ENCODE data around the gene DUSP2. TPM values are rescaled to one million over a fixed set of nuclear protein-coding genes. Genes with fewer than 3 reads are reported as not detected.

Gene DUSP2
- total RNA-seq, 4 donors from 2014 or later, result 2.7 to 28.1 (median 5.6) TPM

- no peak for DNase-seq
- peaks cover 0 to 6% (median 0%) of the 10 kb centered on the region in 4 donors for H3K4me1 ChIP-seq
- peaks cover 0 to 10% (median 4%) of the 10 kb centered on the region in 4 donors for H3K9me3 ChIP-seq
- H3K36me3 ChIP-seq, result no peaks in the 10 kb centered on the region
- H3K4me3 ChIP-seq, result no peak overlapping the region
- peak overlapping the region in 2 of 4 donors; percentile 31 to 49 for H3K27ac ChIP-seq
- TF ChIP-seq POLR2A (IDR thresholded peaks at IDR 0.05) (no peak), CTCF (IDR thresholded peaks at IDR 0.05) (no peak)
- H3K27me3 ChIP-seq, result no peaks in the 10 kb centered on the region
Measured at GRCh38 chr2:96109361-96109680, 35.9 kb downstream of the DUSP2 start.

GRCh38 chr2:96108541-96109360, 36.5 kb downstream of the DUSP2 start:
- no peak for TF ChIP-seq POLR2A (IDR thresholded peaks at IDR 0.05)
- H3K36me3 ChIP-seq, result no peaks in the 10 kb centered on the region
- H3K27ac ChIP-seq, result peak overlapping the region in 2 of 4 donors; percentile 13 to 31
- H3K27me3 ChIP-seq, result no peaks in the 10 kb centered on the region
- peaks cover 0 to 10% (median 4%) of the 10 kb centered on the region in 4 donors for H3K9me3 ChIP-seq
- DNase-seq, result peak in 1 of 3 donors; percentile 43
- H3K4me1 ChIP-seq, result peaks cover 0 to 6% (median 0%) of the 10 kb centered on the region in 4 donors
- no peak overlapping the region for H3K4me3 ChIP-seq

GRCh38 chr2:96108151-96108540, 37.1 kb downstream of the DUSP2 start:
- Histone ChIP-seq H3K9me3 (peaks cover 0 to 10% (median 4%) of the 10 kb centered on the region in 4 donors), H3K4me3 (no peak overlapping the region), H3K4me1 (peaks cover 0 to 6% (median 0%) of the 10 kb centered on the region in 4 donors), H3K27ac (no peak overlapping the region), H3K36me3 (no peaks in the 10 kb centered on the region), H3K27me3 (no peaks in the 10 kb centered on the region)
- DNase-seq, result peak in 1 of 3 donors; percentile 29
- TF ChIP-seq POLR2A (IDR thresholded peaks at IDR 0.05), result no peak
- TF ChIP-seq CTCF (IDR thresholded peaks at IDR 0.05), result no peak

GRCh38 chr2:96107708-96108065, 37.6 kb downstream of the DUSP2 start:
- Histone ChIP-seq H3K27me3 (no peaks in the 10 kb centered on the region), H3K27ac (no peak overlapping the region), H3K9me3 (peaks cover 0 to 10% (median 4%) of the 10 kb centered on the region in 4 donors), H3K4me3 (no peak overlapping the region), H3K36me3 (no peaks in the 10 kb centered on the region), H3K4me1 (peaks cover 0 to 6% (median 0%) of the 10 kb centered on the region in 4 donors)
- TF ChIP-seq CTCF (IDR thresholded peaks at IDR 0.05), result no peak
- no peak for TF ChIP-seq POLR2A (IDR thresholded peaks at IDR 0.05)
- DNase-seq, result peak in 1 of 3 donors; percentile 31

- no peaks in the 10 kb centered on the region for H3K36me3 ChIP-seq
- no peaks in the 10 kb centered on the region for H3K27me3 ChIP-seq
- H3K9me3 ChIP-seq, result peaks cover 0 to 10% (median 4%) of the 10 kb centered on the region in 4 donors
- DNase-seq, result peak in 1 of 3 donors; percentile 16
- no peak overlapping the region for H3K27ac ChIP-seq
- TF ChIP-seq CTCF (IDR thresholded peaks at IDR 0.05), result no peak
- no peak for TF ChIP-seq POLR2A (IDR thresholded peaks at IDR 0.05)
- H3K4me3 ChIP-seq, result no peak overlapping the region
- H3K4me1 ChIP-seq, result peaks cover 0 to 6% (median 0%) of the 10 kb centered on the region in 4 donors
Measured at GRCh38 chr2:96106991-96107707, 38.1 kb downstream of the DUSP2 start.

Data from Peyer's patch (tissue), 4 donors.